Activated naive CD4-positive, alpha-beta T cell treated with anti-CD3 and anti-CD28 coated beads, Interleukin-2, amount 50 U/mL, for 72 hours (primary cell): ENCODE results near the gene METTL21A. TPM values are rescaled to one million over a fixed set of nuclear protein-coding genes. Genes with fewer than 3 reads are reported as not detected.

ENCODE experiments used
- ATAC-seq, 2 donors: fragments of 150-1000 bp; cut with Tn5 transposase; 2 replicates each; pipeline ENCODE4 v1.10.0; 2021; ENCODE audit warnings: mild to moderate bottlenecking in 2 of 2, moderate library complexity in 2 of 2
- DNase-seq, 2 donors: peaks; one replicate each; pipeline ENCODE4 v3.0.0; 2021 to 2022; ENCODE audit warnings: low spot score in 2 of 2
- H3K27ac Mint-ChIP-seq, 2 donors: one replicate each; pipeline ENCODE4 v1.8.0; 2022; ENCODE audit warnings: mild to moderate bottlenecking in 2 of 2, mixed read lengths in 2 of 2
- H3K36me3 Mint-ChIP-seq, 2 donors: one replicate each; pipeline ENCODE4 v1.8.0; 2022; ENCODE audit warnings: mixed read lengths in 2 of 2
- H3K9me3 Mint-ChIP-seq, 2 donors: one replicate each; pipeline ENCODE4 v1.8.0; 2022; ENCODE audit warnings: mixed read lengths in 2 of 2
- total RNA-seq, 2 donors: library from RNA; stranded (reverse); gene quantifications; one replicate each; pipeline ENCODE4 v1.2.3, GENCODE V29; 2022

Gene METTL21A
- total RNA-seq, 2 donors from 2014 or later = 18.1 to 27.1 TPM

DNA sequence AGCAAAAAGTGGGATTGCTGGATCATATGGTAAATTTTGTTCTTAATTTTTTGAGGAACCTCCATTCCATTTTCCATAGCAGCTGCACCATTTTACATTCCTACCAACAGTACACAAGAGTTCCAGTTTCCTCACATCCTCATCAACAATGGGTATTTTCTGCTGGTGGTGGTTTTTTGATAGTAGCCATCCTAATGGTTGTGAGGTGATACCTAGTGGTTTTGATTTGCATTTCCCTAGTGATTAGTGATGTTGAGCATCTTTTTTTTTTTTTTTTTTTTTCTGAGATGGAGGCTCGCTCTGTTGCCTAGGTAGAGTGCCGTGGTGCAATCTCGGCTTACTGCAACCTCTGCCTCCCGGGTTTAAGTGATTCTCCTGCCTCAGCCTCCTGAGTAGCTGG is 30.5 kb downstream of the METTL21A start:
- Mint-ChIP-seq H3K27ac (no peak overlapping the region), H3K36me3 (peaks cover 14 to 51% of the 10 kb centered on the region in 2 donors)

DNA sequence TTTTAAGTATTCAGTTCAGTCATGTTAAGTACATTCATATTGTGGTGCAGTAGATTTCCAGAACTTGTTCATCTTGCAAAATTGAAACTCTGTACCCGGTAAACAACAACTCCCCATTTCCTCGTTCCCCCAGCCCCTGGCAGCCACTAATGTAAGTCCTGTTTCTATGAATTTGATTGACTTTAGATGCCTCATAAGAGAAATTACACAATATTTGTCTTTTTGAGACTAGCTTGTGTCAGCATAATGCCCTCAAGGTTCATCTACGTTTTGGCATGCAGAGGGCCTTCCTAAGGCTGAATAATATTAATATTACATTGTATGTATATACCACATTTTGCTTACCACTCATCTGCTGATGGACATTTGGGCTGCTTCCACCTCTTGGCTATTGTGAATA is 30.9 kb downstream of the METTL21A start:
- Mint-ChIP-seq H3K9me3 (peaks cover 0 to 5% of the 10 kb centered on the region in 2 donors), H3K36me3 (peaks cover 18 to 51% of the 10 kb centered on the region in 2 donors), H3K27ac (peak overlapping the region in 1 of 2 donors; percentile 75)
- no peak for ATAC-seq
- no peak for DNase-seq

More for the DNA sequence above, 30.5 kb downstream of the METTL21A start:
- ATAC-seq (no peak), DNase-seq (no peak)
- peaks cover 0 to 5% of the 10 kb centered on the region in 2 donors for H3K9me3 Mint-ChIP-seq

DNA sequence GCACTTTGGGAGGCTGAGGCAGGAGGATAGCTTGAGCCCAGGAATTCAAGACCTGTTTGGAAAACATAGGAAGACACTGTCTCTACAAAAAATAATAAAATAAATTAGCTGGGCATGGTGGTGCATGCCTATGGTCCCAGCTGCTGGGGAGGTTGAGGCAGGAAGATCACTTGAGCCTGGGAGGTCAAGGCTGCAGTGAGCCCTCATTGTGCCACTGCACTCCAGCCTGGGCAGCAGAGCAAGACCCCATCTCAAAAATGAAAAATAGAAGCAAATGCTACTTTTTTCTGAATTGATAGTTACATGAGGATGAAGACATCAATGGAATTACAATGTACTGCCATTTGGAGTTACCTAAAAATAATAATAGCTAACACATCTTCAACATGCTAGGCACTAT is 31.9 kb downstream of the METTL21A start:
- peaks cover 23 to 58% of the 10 kb centered on the region in 2 donors for H3K36me3 Mint-ChIP-seq
- peaks cover 0 to 5% of the 10 kb centered on the region in 2 donors for H3K9me3 Mint-ChIP-seq
- no peak for DNase-seq
- ATAC-seq = no peak
- peak overlapping the region in 1 of 2 donors; percentile 36 for H3K27ac Mint-ChIP-seq

DNA sequence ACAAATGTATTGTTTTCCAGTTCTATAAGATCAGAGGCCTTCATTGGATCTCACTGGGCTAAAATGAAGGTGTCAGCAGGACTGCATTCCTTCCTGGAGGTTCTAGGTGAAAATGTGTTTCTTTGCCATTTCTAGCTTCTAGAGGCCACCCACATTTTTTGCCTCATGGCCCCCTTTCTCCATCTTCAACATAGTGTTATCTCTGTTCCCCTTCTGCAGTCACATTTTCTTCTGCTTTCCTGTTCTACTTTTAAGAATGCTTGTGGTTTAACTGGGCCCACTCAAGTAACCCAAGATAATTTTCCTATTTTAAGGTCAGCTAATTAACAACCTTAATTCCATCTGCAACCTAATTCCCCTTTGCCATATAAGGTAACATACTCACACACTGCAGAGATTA is 36.1 kb downstream of the METTL21A start:
- Mint-ChIP-seq H3K36me3 (peaks cover 48 to 83% of the 10 kb centered on the region in 2 donors), H3K9me3 (peaks cover 0 to 10% of the 10 kb centered on the region in 2 donors), H3K27ac (no peak overlapping the region)
- DNase-seq (no peak), ATAC-seq (no peak)

DNA sequence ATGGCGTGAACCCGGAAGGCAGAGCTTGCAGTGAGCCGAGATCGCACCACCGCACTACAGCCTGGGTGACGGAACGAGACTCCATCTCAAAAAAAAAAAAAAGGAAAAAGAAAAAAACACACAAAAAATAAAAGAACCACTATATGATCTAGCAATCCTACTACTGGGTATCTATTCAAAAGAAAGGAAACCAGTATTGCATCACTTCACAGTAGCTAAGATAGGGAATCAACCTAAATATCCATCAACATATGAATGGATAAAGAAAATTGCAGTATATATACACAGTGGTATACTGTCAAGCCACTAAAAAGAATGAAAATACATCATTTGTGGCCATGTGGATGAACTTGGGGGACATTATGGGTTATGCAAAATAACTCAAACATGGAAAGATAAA is 37.9 kb downstream of the METTL21A start:
- peaks cover 0 to 10% of the 10 kb centered on the region in 2 donors for H3K9me3 Mint-ChIP-seq
- peaks cover 39 to 86% of the 10 kb centered on the region in 2 donors for H3K36me3 Mint-ChIP-seq
- peak overlapping the region in 1 of 2 donors; percentile 8 for H3K27ac Mint-ChIP-seq
- ATAC-seq = no peak
- no peak for DNase-seq

DNA sequence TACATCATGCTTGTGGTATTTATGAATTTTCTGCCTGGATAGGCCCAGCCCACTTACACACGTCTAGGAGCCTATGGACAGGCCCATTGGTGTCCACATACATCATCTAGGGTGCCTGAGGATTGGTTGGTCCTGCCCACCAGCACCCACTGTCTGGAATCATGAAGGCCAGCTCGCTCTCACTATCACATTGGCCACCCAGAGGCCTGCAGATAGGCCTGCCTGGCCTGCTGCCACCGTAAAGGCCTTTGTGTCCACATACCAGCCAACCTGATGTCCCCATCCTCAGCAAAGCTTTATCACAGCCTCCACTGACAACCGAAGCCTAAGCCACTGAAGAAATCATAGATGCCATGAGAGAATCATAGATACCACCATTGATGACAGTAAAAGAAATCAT is 40.2 kb downstream of the METTL21A start:
- H3K27ac Mint-ChIP-seq = peak overlapping the region in 1 of 2 donors; percentile 41
- peaks cover 38 to 77% of the 10 kb centered on the region in 2 donors for H3K36me3 Mint-ChIP-seq
- DNase-seq (no peak), ATAC-seq (no peak)
- peaks cover 0 to 6% of the 10 kb centered on the region in 2 donors for H3K9me3 Mint-ChIP-seq

DNA sequence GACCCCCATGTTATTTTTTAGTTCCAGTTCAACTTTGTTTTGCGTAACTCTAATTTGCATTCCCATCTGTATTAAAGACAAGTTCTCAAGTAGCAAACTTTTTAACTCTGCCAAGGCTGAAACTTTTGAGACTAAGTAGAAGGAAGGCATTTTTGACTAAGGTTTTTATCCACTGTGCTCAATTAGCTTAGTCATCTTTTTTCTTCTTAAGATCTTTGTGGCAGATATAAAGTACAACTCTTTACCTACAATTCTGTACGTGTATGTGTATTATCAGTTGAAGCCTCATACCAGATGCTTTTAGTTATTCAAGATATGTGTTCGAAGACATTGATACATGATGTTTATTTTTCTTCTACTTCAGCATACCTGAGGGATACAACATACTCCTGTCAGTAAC is 53.8 kb downstream of the METTL21A start:
- H3K9me3 Mint-ChIP-seq = no peaks in the 10 kb centered on the region
- H3K36me3 Mint-ChIP-seq = peaks cover 0 to 33% of the 10 kb centered on the region in 2 donors
- H3K27ac Mint-ChIP-seq = peak overlapping the region in 1 of 2 donors; percentile 29
- ATAC-seq (no peak), DNase-seq (no peak)

DNA sequence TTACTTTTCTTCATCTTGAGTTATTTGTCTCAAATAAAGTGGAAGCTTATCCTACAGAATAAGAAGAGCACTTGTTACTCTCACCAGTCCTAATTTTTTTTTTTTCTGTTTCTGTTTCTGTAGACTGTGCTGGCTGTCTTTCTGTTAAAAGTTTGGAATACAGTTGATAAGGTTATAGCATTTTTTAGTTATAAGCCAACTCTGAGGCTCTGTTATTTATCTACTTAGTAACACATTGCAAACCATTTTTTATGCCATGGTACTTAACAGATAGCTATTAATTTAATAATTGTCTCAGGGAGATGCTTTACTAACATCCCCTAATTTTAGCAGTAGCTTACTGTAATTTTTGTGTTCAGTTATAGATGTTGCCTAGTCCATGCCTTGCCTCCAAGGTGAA is 57.5 kb downstream of the METTL21A start:
- H3K9me3 Mint-ChIP-seq = no peaks in the 10 kb centered on the region
- H3K36me3 Mint-ChIP-seq = peaks cover 4 to 44% of the 10 kb centered on the region in 2 donors
- ATAC-seq = no peak
- no peak overlapping the region for H3K27ac Mint-ChIP-seq
- no peak for DNase-seq

DNA sequence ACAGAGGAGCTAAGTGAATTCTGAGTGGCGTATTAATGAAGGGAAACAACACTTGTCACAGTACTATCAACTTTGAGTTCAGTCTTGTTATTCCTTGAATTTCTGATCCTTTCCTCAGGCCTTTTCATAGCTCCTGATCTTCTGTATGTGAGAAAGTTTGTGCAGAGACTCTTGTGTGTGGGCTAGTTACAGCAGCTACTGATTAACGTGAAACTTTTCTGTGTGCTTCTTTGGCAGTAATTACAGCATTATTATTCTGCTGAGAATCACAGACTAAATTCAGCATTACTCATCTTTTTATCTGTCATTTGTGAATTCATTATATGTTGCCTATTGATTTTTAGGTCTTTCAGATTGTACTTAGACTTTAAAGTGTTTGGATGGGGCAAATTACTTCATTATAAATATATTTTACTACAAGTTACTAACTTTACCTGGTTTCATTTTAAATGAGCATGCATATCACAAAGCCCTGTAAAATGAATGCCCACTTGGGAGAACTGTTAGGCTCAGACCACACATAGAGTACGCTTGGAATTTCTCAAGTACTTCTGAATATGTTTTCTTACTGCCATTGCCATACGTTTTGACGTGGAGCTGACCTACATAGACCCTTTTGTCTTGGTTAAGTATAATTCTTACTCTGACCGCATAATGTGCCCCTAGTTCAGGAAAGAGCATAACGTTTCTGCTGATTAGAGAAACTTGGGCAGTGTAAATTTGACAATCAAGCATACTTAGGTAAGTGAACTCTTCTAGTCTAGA is 59.3 kb downstream of the METTL21A start:
- peak overlapping the region in 1 of 2 donors; percentile 41 for H3K27ac Mint-ChIP-seq
- H3K9me3 Mint-ChIP-seq = no peaks in the 10 kb centered on the region

More for the DNA sequence above, 59.3 kb downstream of the METTL21A start:
- ATAC-seq (no peak), DNase-seq (no peak)
- peaks cover 5 to 49% of the 10 kb centered on the region in 2 donors for H3K36me3 Mint-ChIP-seq

Other genes with a start within 250 kb of the METTL21A start
- 10 to 100 TPM; 68.1 to 89.3 TPM for gene CREB1, start 95.4 kb downstream of the METTL21A start, total RNA-seq
- 1 to 10 TPM; 4.4 to 5.6 TPM for gene CCNYL1, start 86.2 kb upstream of the METTL21A start, total RNA-seq
- 1 to 10 TPM; 1.6 to 4.7 TPM for gene FZD5, start 144.5 kb upstream of the METTL21A start, total RNA-seq